Prostate gland (tissue), 2 donors: ENCODE data around the gene GOLGA8H. TPM values are rescaled to one million over a fixed set of nuclear protein-coding genes. Genes with fewer than 3 reads are reported as not detected.
"Not testable (repeated sequence)": the region's sequence is repeated elsewhere in the genome, so short reads cannot be mapped to it uniquely, and the experiment has no call there.

Experiments used
- DNase-seq: peaks from one replicate; pipeline ENCODE4 v3.0.0-alpha.2; 2019; ENCODE audit warnings: low spot score
- H3K27ac ChIP-seq, 2 donors: fragments of 200-600 bp; sonication (generic); 2 replicates each; pipeline ENCODE4 v1.5.1; 2017 to 2019
- H3K27me3 ChIP-seq: fragments of 200-600 bp; sonication (generic); replicated peaks from 2 replicates; pipeline ENCODE4 v1.5.1; 2019; ENCODE audit not compliant: insufficient read depth
- H3K36me3 ChIP-seq, 2 donors: fragments of 200-600 bp; sonication (generic); 1 replicate in 1 of 2; 2 replicates in 1 of 2; pipeline versions ENCODE4 v1.5.1 to v1.8.1; 2017 to 2019
- H3K4me1 ChIP-seq: fragments of 200-600 bp; sonication (generic); replicated peaks from 2 replicates; pipeline ENCODE4 v1.5.1; 2019
- H3K4me3 ChIP-seq, 2 donors: fragments of 200-600 bp; sonication (generic); 2 replicates each; pipeline ENCODE4 v1.5.1; 2017 to 2019
- H3K9me3 ChIP-seq: fragments of 200-600 bp; sonication (generic); 2 replicates; pipeline ENCODE4 v1.5.1; 2017
- WGBS: methylation state at CpG from one replicate; pipeline ENCODE4 v1.1.5; 2018; 5-methylcytosine and 5-hydroxymethylcytosine counted together
- intact Hi-C: fragments of 100-400 bp; cut with DNase I; formaldehyde crosslinking; loops from one replicate; pipeline ENCODE4 v1.14.2; 2022
- small RNA-seq, 2 donors: library from RNA; depleted of rRNA; stranded (forward); fragments of <200 nt; gene quantifications; one replicate each; pipeline ENCODE3, GENCODE V24; 2016
- total RNA-seq, 2 donors: library from RNA; depleted of rRNA; stranded (reverse); fragments of >200 nt; gene quantifications; one replicate each; pipeline ENCODE4 v1.1.0, GENCODE V29; 2016
- TF ChIP-seq, protein P1 (sequence below), 4 experiments: fragments of 200-600 bp in 2 of 4; fragments of 450-650 bp in 2 of 4; sonication (generic) in 2 of 4; IDR thresholded peaks; 1 replicate in 3 of 4; 2 replicates in 1 of 4; pipeline ENCODE4 v1.5.1; 2016 to 2019; ENCODE audit warnings: antibody characterized with exemption in 4 of 4, mild to moderate bottlenecking in 2 of 4, moderate library complexity in 2 of 4

The GOLGA8H gene
- total RNA-seq, 2 donors from 2014 or later, result 0.28 TPM; not detected in 1

DNA sequence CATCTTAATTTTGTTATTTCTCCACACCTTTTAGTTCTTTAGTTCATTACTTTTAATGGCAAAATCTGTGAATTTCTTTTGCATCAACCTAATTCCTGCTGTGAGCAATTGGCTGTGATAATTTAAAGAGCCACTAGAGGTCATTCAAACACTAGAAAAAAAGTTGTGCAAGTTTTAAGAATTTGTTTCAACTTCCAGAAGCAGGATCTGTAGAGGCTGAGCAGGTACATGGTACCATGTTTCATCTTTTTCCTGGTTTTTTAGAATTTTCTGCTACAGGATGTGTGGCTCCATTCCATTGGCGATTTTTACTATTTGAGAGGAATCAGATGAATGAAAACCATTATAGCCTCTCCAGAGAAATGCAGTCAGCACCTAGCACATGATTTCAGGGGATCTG lies 57.3 kb downstream of the GOLGA8H start:
- 62% methylated on average over 1 of the region's 1 CpG for WGBS
- H3K27me3 ChIP-seq, H3K9me3 ChIP-seq, H3K4me1 ChIP-seq, H3K4me3 ChIP-seq, H3K36me3 ChIP-seq, H3K27ac ChIP-seq, DNase-seq: not testable (repeated sequence)
- intact Hi-C loops, result loop anchor here (5.0 kb wide), 1 partner anchor 831 kb away; no protein-coding TSS in a partner anchor
- TF ChIP-seq, protein P1, sequence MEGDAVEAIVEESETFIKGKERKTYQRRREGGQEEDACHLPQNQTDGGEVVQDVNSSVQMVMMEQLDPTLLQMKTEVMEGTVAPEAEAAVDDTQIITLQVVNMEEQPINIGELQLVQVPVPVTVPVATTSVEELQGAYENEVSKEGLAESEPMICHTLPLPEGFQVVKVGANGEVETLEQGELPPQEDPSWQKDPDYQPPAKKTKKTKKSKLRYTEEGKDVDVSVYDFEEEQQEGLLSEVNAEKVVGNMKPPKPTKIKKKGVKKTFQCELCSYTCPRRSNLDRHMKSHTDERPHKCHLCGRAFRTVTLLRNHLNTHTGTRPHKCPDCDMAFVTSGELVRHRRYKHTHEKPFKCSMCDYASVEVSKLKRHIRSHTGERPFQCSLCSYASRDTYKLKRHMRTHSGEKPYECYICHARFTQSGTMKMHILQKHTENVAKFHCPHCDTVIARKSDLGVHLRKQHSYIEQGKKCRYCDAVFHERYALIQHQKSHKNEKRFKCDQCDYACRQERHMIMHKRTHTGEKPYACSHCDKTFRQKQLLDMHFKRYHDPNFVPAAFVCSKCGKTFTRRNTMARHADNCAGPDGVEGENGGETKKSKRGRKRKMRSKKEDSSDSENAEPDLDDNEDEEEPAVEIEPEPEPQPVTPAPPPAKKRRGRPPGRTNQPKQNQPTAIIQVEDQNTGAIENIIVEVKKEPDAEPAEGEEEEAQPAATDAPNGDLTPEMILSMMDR (IDR thresholded peaks at IDR 0.05), result peak in 3 of 4 experiments; percentile 15 to 46 (median 41)

Small RNA genes lying within 50 kb of the gene (small RNA-seq; reads per million reads assigned to genes)
- gene RF00096 (0 reads per million in 2 donors), gene RN7SL628P (0 reads per million in 2 donors), gene RN7SL796P (0 reads per million in 2 donors)

Other genes starting within 250 kb of the GOLGA8H start
- gene CHRFAM7A, start 210.5 kb upstream of the GOLGA8H start, total RNA-seq, result 10 to 100 TPM in 1 of 2 donors, under 1 TPM in 1; 0.46 to 16.4 TPM
- 1 to 10 TPM; 3.4 to 3.7 TPM for gene GOLGA8R, start 189.8 kb upstream of the GOLGA8H start, total RNA-seq
- gene GOLGA8Q, start 52.0 kb upstream of the GOLGA8H start, total RNA-seq, result 1 to 10 TPM; 1.5 to 2.2 TPM